ENCODE data around the gene RMRP. TPM values are rescaled to one million over a fixed set of nuclear protein-coding genes. Genes with fewer than 3 reads are reported as not detected.

RMRP gene
- total and polyA plus RNA-seq, 2 of the 4 experiments (the other 2 are of a cell fraction) = 39.7 to 13,690 TPM

DNA sequence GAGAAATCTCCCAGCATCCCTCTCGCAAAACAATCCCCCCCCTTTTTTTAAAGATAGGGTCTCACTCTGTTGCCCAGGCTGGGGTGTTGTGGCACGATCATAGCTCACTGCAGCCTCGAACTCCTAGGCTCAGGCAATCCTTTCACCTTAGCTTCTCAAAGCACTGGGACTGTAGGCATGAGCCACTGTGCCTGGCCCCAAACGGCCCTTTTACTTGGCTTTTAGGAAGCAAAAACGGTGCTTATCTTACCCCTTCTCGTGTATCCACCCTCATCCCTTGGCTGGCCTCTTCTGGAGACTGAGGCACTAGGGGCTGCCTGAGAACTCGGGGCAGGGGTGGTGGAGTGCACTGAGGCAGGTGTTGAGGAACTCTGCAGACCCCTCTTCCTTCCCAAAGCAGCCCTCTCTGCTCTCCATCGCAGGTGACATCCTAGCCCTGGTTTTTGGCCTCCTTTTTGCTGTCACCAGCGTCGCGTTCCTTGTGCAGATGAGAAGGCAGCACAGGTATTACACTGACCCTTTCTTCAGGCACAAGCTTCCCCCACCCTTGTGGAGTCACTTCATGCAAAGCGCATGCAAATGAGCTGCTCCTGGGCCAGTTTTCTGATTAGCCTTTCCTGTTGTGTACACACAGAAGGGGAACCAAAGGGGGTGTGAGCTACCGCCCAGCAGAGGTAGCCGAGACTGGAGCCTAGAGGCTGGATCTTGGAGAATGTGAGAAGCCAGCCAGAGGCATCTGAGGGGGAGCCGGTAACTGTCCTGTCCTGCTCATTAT, 22.7 kb upstream of the RMRP start:
- POLR2A ChIA-PET (ENCODE audit: unreplicated experiment) = interaction anchor here (1.0 to 2.7 kb wide), 4 partner anchors 10 to 48 kb away, joined by 4 to 25 read pairs (median 10); partner anchors contain the start of gene TPM2
- Histone ChIP-seq H3K9me1 (ENCODE audit: insufficient read depth, low read length) (peaks cover 53% of the 10 kb centered on the region), H3K9ac (ENCODE audit: low read depth, low read length) (no peak overlapping the region), H4K8ac (ENCODE audit: low read depth in 2 of 2, low read length in 2 of 2) (peak overlapping the region in 1 of 2 experiments; percentile 53; a peak in 2 of 4 replicates), H2BK15ac (ENCODE audit: low read depth, low read length) (no peak overlapping the region), H3K56ac (ENCODE audit: extremely low read depth, insufficient read depth, low read length) (no peak overlapping the region), H3K27ac (ENCODE audit: insufficient read depth, low read length) (peak overlapping the region; percentile 32), H3K4me2 (ENCODE audit: low read depth, low read length) (no peak overlapping the region), H4K91ac (ENCODE audit: insufficient read depth, low read depth, low read length) (peak overlapping the region; percentile 30), H2AFZ (replicated peaks; ENCODE audit: low read length, poor library complexity) (peak overlapping the region; percentile 5), H3K36me3 (ENCODE audit: control insufficient read depth, insufficient read depth, low read length) (peaks cover 42% of the 10 kb centered on the region), H2BK20ac (ENCODE audit: low read depth, low read length) (no peak overlapping the region), H2AK5ac (ENCODE audit: low read depth, low read length) (peak overlapping the region; percentile 30), H3K27me3 (ENCODE audit: control insufficient read depth, insufficient read depth, low read length) (no peaks in the 10 kb centered on the region), H3K4ac (ENCODE audit: low read depth, low read length) (peak overlapping the region; percentile 49), H2BK120ac (ENCODE audit: low read depth, low read length) (peak overlapping the region; percentile 39), H4K5ac (ENCODE audit: low read depth, low read length) (no peak overlapping the region; the same call in 1 of the 2 replicates), H3K18ac (ENCODE audit: low read depth, low read length) (peak overlapping the region; percentile 1), H3K23ac (ENCODE audit: low read depth, low read length) (0 out of 2 replicates have a peak overlapping the region, but pooled peaks have one; percentile 8), H3K4me3 (ENCODE audit: insufficient read depth, low read depth, low read length) (no peak overlapping the region), H4K20me1 (ENCODE audit: insufficient read depth, low read length) (peaks cover 56% of the 10 kb centered on the region), H2BK5ac (ENCODE audit: low read depth, low read length, poor library complexity, severe bottlenecking) (peak overlapping the region; percentile 49), H2AK9ac (replicated peaks; ENCODE audit: low read depth, low read length, poor library complexity) (peak overlapping the region; percentile 39), H3K14ac (replicated peaks; ENCODE audit: low read depth, low read length) (peak overlapping the region; percentile 4; the same call in 1 of the 2 replicates), H3K9me3 (ENCODE audit: control insufficient read depth, insufficient read depth, low read length) (no peaks in the 10 kb centered on the region), H3K79me1 (ENCODE audit: low read depth in 1 of 2, low read length in 2 of 2) (peaks cover 13 to 54% of the 10 kb centered on the region in 2 experiments), H3K4me1 (ENCODE audit: control insufficient read depth, insufficient read depth, low read length) (peaks cover 50% of the 10 kb centered on the region)
- CTCF ChIA-PET = interaction anchor here (1.6 kb wide), 1 partner anchor 20 kb away, joined by 8 read pairs; no protein-coding TSS in a partner anchor
- BruUV-seq (replicated peaks) = no TSS peak
- peak; percentile 78 for DNase-seq
- TF ChIP-seq POLR2A (IDR thresholded peaks at IDR 0.05; ENCODE audit: low read depth, low read length) (peak; percentile 49), MAZ (IDR thresholded peaks at IDR 0.05; ENCODE audit: borderline replicate concordance, low read depth, low read length) (0 out of 2 replicates have a peak, but pooled peaks have one; percentile 2), MAFK (IDR thresholded peaks at IDR 0.05; ENCODE audit: low read depth, low read length) (no peak)
- ATAC-seq (ENCODE audit: low read depth) = peak; percentile 52
- dilution Hi-C loops (cut with HindIII; ENCODE audit: low sequenced_read_pairs, unreplicated experiment) (no loop called here), intact Hi-C loops (cut with micrococcal nuclease) (loop anchor here (1.0 to 10.0 kb wide), 3 partner anchors 11 to 76 kb away; partner anchors contain the start of genes ARHGEF39 and TESK1), in situ Hi-C loops (cut with MboI; ENCODE audit: low sequenced_read_pairs) (no loop called here)
- 46% methylated on average over 7 of the region's 15 CpGs; no CpG with 5 or more reads in 1 of the 2 experiments for WGBS, 2 experiments (ENCODE audit: extremely low coverage in 2 of 2, insufficient read length in 1 of 2)
